Thoracic aorta (tissue), 2 donors: ENCODE measurements around the gene DPH6. TPM values are rescaled to one million over a fixed set of nuclear protein-coding genes. Genes with fewer than 3 reads are reported as not detected.

Experiments
- ATAC-seq: fragments of 150-250 bp; one replicate; pipeline ENCODE4 v1.8.0; 2017; ENCODE audit warnings: low read depth; ENCODE audit not compliant: insufficient number of reproducible peaks, low FRiP score
- DNase-seq: peaks from one replicate; pipeline ENCODE4 v3.0.0-alpha.2; 2020; ENCODE audit warnings: low spot score
- H3K27ac ChIP-seq, 2 donors: fragments of 200-600 bp; sonication (generic); 1 replicate in 1 of 2; 2 replicates in 1 of 2; pipeline ENCODE4 v1.5.1; 2016; ENCODE audit warnings: mild to moderate bottlenecking in 2 of 2, moderate library complexity in 2 of 2
- H3K27me3 ChIP-seq: fragments of 200-600 bp; sonication (generic); replicated peaks from 2 replicates; pipeline ENCODE4 v1.6.0; 2016; ENCODE audit warnings: mild to moderate bottlenecking; ENCODE audit not compliant: insufficient read depth
- H3K36me3 ChIP-seq: fragments of 200-600 bp; sonication (generic); one replicate; pipeline ENCODE4 v1.5.1; 2016
- H3K4me1 ChIP-seq, 2 donors: fragments of 200-600 bp; sonication (generic); 1 replicate in 1 of 2; 2 replicates in 1 of 2; pipeline versions ENCODE4 v1.5.1 to v1.6.0; 2016; ENCODE audit warnings: low read depth in 2 of 2, mild to moderate bottlenecking in 1 of 2; ENCODE audit not compliant: control insufficient read depth in 1 of 2
- H3K4me3 ChIP-seq: fragments of 200-600 bp; sonication (generic); 2 replicates; pipeline ENCODE4 v1.5.1; 2016; ENCODE audit warnings: mild to moderate bottlenecking
- H3K9me3 ChIP-seq: fragments of 200-600 bp; sonication (generic); 2 replicates; pipeline ENCODE4 v1.5.1; 2016
- total RNA-seq, 2 donors: library from RNA; depleted of rRNA; stranded (reverse); fragments of >200 nt; gene quantifications; one replicate each; pipeline versions ENCODE4 v1.1.0 to v1.2.3, GENCODE V29; 2016
- TF ChIP-seq, protein P1 (sequence below): fragments of 200-600 bp; sonication (generic); IDR thresholded peaks from one replicate; pipeline ENCODE4 v1.5.1; 2019; ENCODE audit warnings: antibody characterized with exemption

DPH6 gene
- total RNA-seq, 2 donors from 2014 or later = 11.5 to 34.8 TPM

GRCh38 chr15:35560870-35561269 lies 14.9 kb upstream of the DPH6 start:
- peak overlapping the region in 1 of 2 donors; percentile 0 for H3K27ac ChIP-seq
- DNase-seq (no peak), ATAC-seq (no peak)
- no peaks in the 10 kb centered on the region for H3K27me3 ChIP-seq
- H3K4me1 ChIP-seq = peaks cover 0 to 25% of the 10 kb centered on the region in 2 donors
- no peaks in the 10 kb centered on the region for H3K9me3 ChIP-seq
- H3K4me3 ChIP-seq = no peak overlapping the region
- H3K36me3 ChIP-seq = no peaks in the 10 kb centered on the region
- TF ChIP-seq, protein P1, sequence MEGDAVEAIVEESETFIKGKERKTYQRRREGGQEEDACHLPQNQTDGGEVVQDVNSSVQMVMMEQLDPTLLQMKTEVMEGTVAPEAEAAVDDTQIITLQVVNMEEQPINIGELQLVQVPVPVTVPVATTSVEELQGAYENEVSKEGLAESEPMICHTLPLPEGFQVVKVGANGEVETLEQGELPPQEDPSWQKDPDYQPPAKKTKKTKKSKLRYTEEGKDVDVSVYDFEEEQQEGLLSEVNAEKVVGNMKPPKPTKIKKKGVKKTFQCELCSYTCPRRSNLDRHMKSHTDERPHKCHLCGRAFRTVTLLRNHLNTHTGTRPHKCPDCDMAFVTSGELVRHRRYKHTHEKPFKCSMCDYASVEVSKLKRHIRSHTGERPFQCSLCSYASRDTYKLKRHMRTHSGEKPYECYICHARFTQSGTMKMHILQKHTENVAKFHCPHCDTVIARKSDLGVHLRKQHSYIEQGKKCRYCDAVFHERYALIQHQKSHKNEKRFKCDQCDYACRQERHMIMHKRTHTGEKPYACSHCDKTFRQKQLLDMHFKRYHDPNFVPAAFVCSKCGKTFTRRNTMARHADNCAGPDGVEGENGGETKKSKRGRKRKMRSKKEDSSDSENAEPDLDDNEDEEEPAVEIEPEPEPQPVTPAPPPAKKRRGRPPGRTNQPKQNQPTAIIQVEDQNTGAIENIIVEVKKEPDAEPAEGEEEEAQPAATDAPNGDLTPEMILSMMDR = no peak

GRCh38 chr15:35560258-35560657 lies 14.3 kb upstream of the DPH6 start:
- Histone ChIP-seq H3K4me1 (peaks cover 0 to 25% of the 10 kb centered on the region in 2 donors), H3K4me3 (no peak overlapping the region), H3K27me3 (no peaks in the 10 kb centered on the region), H3K36me3 (no peaks in the 10 kb centered on the region), H3K27ac (peak overlapping the region in 1 of 2 donors; percentile 0), H3K9me3 (no peaks in the 10 kb centered on the region)
- TF ChIP-seq, protein P1 = no peak
- DNase-seq (no peak), ATAC-seq (no peak)

GRCh38 chr15:35559683-35560082 lies 13.7 kb upstream of the DPH6 start:
- DNase-seq = no peak
- H3K36me3 ChIP-seq = no peaks in the 10 kb centered on the region
- H3K4me1 ChIP-seq = peaks cover 0 to 25% of the 10 kb centered on the region in 2 donors
- ATAC-seq = no peak
- H3K27me3 ChIP-seq = no peaks in the 10 kb centered on the region
- no peak overlapping the region for H3K4me3 ChIP-seq
- no peaks in the 10 kb centered on the region for H3K9me3 ChIP-seq
- TF ChIP-seq, protein P1 = no peak
- no peak overlapping the region for H3K27ac ChIP-seq

DNA sequence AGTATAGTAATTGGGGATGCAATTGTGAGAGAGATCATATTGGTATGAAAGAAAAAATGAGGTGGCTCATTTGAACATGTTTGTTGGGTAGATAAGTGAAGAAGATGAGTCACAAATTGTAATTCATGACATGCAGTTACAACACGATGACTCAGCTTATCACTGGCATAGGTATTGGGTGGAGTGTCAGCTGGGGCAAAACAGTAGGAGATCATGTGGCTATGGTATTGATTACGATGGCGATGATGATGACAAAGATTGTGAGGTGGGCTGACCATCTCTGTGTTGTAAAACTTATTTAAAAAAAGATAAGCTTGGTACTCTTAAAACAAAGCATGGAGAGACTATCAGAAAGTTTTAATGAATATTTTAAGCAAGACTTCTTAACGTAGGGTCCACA lies 11.6 kb upstream of the DPH6 start:
- H3K27ac ChIP-seq = no peak overlapping the region

GRCh38 chr15:35557012-35557411 lies 11.0 kb upstream of the DPH6 start:
- Histone ChIP-seq H3K27me3 (no peaks in the 10 kb centered on the region), H3K4me1 (peaks cover 0 to 16% of the 10 kb centered on the region in 2 donors), H3K27ac (no peak overlapping the region), H3K36me3 (no peaks in the 10 kb centered on the region), H3K9me3 (no peaks in the 10 kb centered on the region), H3K4me3 (no peak overlapping the region)
- TF ChIP-seq, protein P1 = no peak
- DNase-seq (no peak), ATAC-seq (no peak)

More for the DNA sequence above, 11.6 kb upstream of the DPH6 start:
- Histone ChIP-seq H3K36me3 (no peaks in the 10 kb centered on the region), H3K9me3 (no peaks in the 10 kb centered on the region), H3K27me3 (no peaks in the 10 kb centered on the region), H3K4me3 (no peak overlapping the region), H3K4me1 (peaks cover 0 to 16% of the 10 kb centered on the region in 2 donors)
- no peak for DNase-seq
- no peak for ATAC-seq
- TF ChIP-seq, protein P1 = no peak
